HAP-1 (cell line): ENCODE measurements around the gene RCN2.

Experiments
- DNase-seq, 2 experiments: peaks; one replicate each; pipeline ENCODE4 v3.0.0-alpha.2; 2016 to 2020; ENCODE audit warnings: low spot score in 2 of 2
- H3K27me3 ChIP-seq: fragments of 250-450 bp; sonication (Bioruptor Pico); 2 replicates; pipeline ENCODE4 v1.5.1; 2020; ENCODE audit warnings: low read depth, mild to moderate bottlenecking, moderate library complexity
- H3K36me3 ChIP-seq: fragments of 250-450 bp; sonication (Bioruptor Pico); replicated peaks from 2 replicates; pipeline ENCODE4 v1.5.1; 2020; ENCODE audit warnings: mild to moderate bottlenecking
- H3K4me1 ChIP-seq: fragments of 250-450 bp; sonication (Bioruptor Pico); 2 replicates; pipeline ENCODE4 v1.5.1; 2020; ENCODE audit warnings: mild to moderate bottlenecking
- H3K4me3 ChIP-seq: fragments of 250-450 bp; sonication (Bioruptor Pico); 2 replicates; pipeline ENCODE4 v1.5.1; 2020; ENCODE audit warnings: mild to moderate bottlenecking, moderate library complexity
- H3K9me3 ChIP-seq: fragments of 250-450 bp; sonication (Bioruptor Pico); 2 replicates; pipeline ENCODE4 v1.5.1; 2020; ENCODE audit warnings: mild to moderate bottlenecking, moderate library complexity
- in situ Hi-C: fragments of 300-500 bp; cut with MboI; formaldehyde crosslinking; loops from 3 replicates; pipeline ENCODE4 v1.14.3; 2020; ENCODE audit warnings: low sequenced_read_pairs, inconsistent platforms, mixed read lengths

The RCN2 gene

GRCh38 chr15:76987276-76987675 lies 55.7 kb downstream of the RCN2 start:
- Histone ChIP-seq H3K36me3 (no peaks in the 10 kb centered on the region), H3K27me3 (no peaks in the 10 kb centered on the region), H3K4me1 (no peaks in the 10 kb centered on the region), H3K4me3 (no peak overlapping the region), H3K9me3 (no peaks in the 10 kb centered on the region)
- in situ Hi-C loops = no loop called here
- DNase-seq = no peak

- Histone ChIP-seq H3K4me1 (no peaks in the 10 kb centered on the region), H3K4me3 (no peak overlapping the region), H3K9me3 (no peaks in the 10 kb centered on the region), H3K36me3 (no peaks in the 10 kb centered on the region), H3K27me3 (no peaks in the 10 kb centered on the region)
- no peak for DNase-seq
- in situ Hi-C loops = no loop called here
Observed at GRCh38 chr15:76987896-76988860, 56.6 kb downstream of the RCN2 start.

GRCh38 chr15:76988867-76989780 lies 57.6 kb downstream of the RCN2 start:
- Histone ChIP-seq H3K4me1 (no peaks in the 10 kb centered on the region), H3K4me3 (no peak overlapping the region), H3K27me3 (no peaks in the 10 kb centered on the region), H3K36me3 (no peaks in the 10 kb centered on the region), H3K9me3 (no peaks in the 10 kb centered on the region)
- in situ Hi-C loops = no loop called here
- no peak for DNase-seq

- DNase-seq = no peak
- Histone ChIP-seq H3K4me1 (no peaks in the 10 kb centered on the region), H3K36me3 (no peaks in the 10 kb centered on the region), H3K4me3 (no peak overlapping the region), H3K9me3 (no peaks in the 10 kb centered on the region), H3K27me3 (no peaks in the 10 kb centered on the region)
- in situ Hi-C loops = no loop called here
Observed at GRCh38 chr15:76991048-76991447, 59.5 kb downstream of the RCN2 start.

GRCh38 chr15:76991741-76992645 lies 60.4 kb downstream of the RCN2 start:
- H3K36me3 ChIP-seq = no peaks in the 10 kb centered on the region
- in situ Hi-C loops = no loop called here
- H3K4me1 ChIP-seq = no peaks in the 10 kb centered on the region
- no peaks in the 10 kb centered on the region for H3K27me3 ChIP-seq
- no peaks in the 10 kb centered on the region for H3K9me3 ChIP-seq
- no peak overlapping the region for H3K4me3 ChIP-seq
- no peak for DNase-seq

GRCh38 chr15:76993114-76993725 lies 61.7 kb downstream of the RCN2 start:
- H3K36me3 ChIP-seq = no peaks in the 10 kb centered on the region
- no peak for DNase-seq
- no peak overlapping the region for H3K4me3 ChIP-seq
- no peaks in the 10 kb centered on the region for H3K4me1 ChIP-seq
- H3K9me3 ChIP-seq = no peaks in the 10 kb centered on the region
- in situ Hi-C loops = no loop called here
- H3K27me3 ChIP-seq = peaks cover under 1% of the 10 kb centered on the region; the same call in 1 of the 2 replicates

- no peak for DNase-seq
- Histone ChIP-seq H3K4me3 (no peak overlapping the region), H3K27me3 (peaks cover 7% of the 10 kb centered on the region; the same call in 1 of the 2 replicates), H3K36me3 (no peaks in the 10 kb centered on the region), H3K4me1 (no peaks in the 10 kb centered on the region), H3K9me3 (no peaks in the 10 kb centered on the region)
- in situ Hi-C loops = no loop called here
Observed at GRCh38 chr15:76994001-76994400, 62.5 kb downstream of the RCN2 start.

- Histone ChIP-seq H3K36me3 (no peaks in the 10 kb centered on the region), H3K9me3 (no peaks in the 10 kb centered on the region), H3K27me3 (peaks cover 7% of the 10 kb centered on the region; the same call in 1 of the 2 replicates), H3K4me3 (no peak overlapping the region), H3K4me1 (no peaks in the 10 kb centered on the region)
- in situ Hi-C loops = no loop called here
- DNase-seq = no peak
Observed at GRCh38 chr15:76994496-76994895, 62.9 kb downstream of the RCN2 start.

GRCh38 chr15:76994971-76995945 lies 63.7 kb downstream of the RCN2 start, which contains the start of gene PSTPIP1:
PSTPIP1 (plus strand) TSS chr15:76995126; CDS start chr15:76995574, 448 bp downstream.
- Histone ChIP-seq H3K4me1 (no peaks in the 10 kb centered on the region), H3K27me3 (peaks cover 7% of the 10 kb centered on the region; the same call in 1 of the 2 replicates), H3K4me3 (no peak within 1 kb of the TSS), H3K9me3 (no peaks in the 10 kb centered on the region), H3K36me3 (no peaks in the 10 kb centered on the region)
- no peak for DNase-seq
- in situ Hi-C loops = no loop called here

GRCh38 chr15:76996076-76996525 lies 64.6 kb downstream of the RCN2 start:
- H3K4me3 ChIP-seq = no peak overlapping the region
- H3K9me3 ChIP-seq = no peaks in the 10 kb centered on the region
- in situ Hi-C loops = no loop called here
- H3K4me1 ChIP-seq = no peaks in the 10 kb centered on the region
- DNase-seq = no peak
- H3K27me3 ChIP-seq = peaks cover 7% of the 10 kb centered on the region; the same call in 1 of the 2 replicates
- H3K36me3 ChIP-seq = no peaks in the 10 kb centered on the region

- H3K36me3 ChIP-seq = no peaks in the 10 kb centered on the region
- no peak overlapping the region for H3K4me3 ChIP-seq
- no peaks in the 10 kb centered on the region for H3K4me1 ChIP-seq
- in situ Hi-C loops = no loop called here
- H3K27me3 ChIP-seq = peaks cover 7% of the 10 kb centered on the region; the same call in 1 of the 2 replicates
- no peak for DNase-seq
- H3K9me3 ChIP-seq = no peaks in the 10 kb centered on the region
Observed at GRCh38 chr15:76996526-76997401, 65.2 kb downstream of the RCN2 start.
